SU-DHL-6 (cell line): ENCODE results near the gene SLC41A1.

Experiments used
- H2AFZ ChIP-seq: fragments of 200-600 bp; sonication (generic); 2 replicates; pipeline ENCODE4 v1.6.1; 2014; ENCODE audit warnings: low read depth, mild to moderate bottlenecking, moderate library complexity, mixed read lengths, antibody characterized with exemption, low read length; ENCODE audit not compliant: severe bottlenecking
- H3F3A ChIP-seq: fragments of 200-600 bp; shearing (Covaris generic); 2 replicates; pipeline ENCODE4 v1.6.0; 2016; ENCODE audit warnings: antibody characterized with exemption, mild to moderate bottlenecking; ENCODE audit not compliant: insufficient read depth
- H3K27ac ChIP-seq: fragments of 200-600 bp; sonication (generic); 2 replicates; pipeline ENCODE4 v1.5.1; 2016; ENCODE audit warnings: low read depth, mild to moderate bottlenecking, low read length, moderate library complexity, mixed read lengths
- H3K27me3 ChIP-seq: fragments of 200-600 bp; sonication (generic), shearing (Covaris generic); 2 replicates; pipeline ENCODE4 v1.6.0; 2014; ENCODE audit warnings: mild to moderate bottlenecking, low read length
- H3K36me3 ChIP-seq: fragments of 200-600 bp; sonication (generic); 2 replicates; pipeline ENCODE4 v1.6.1; 2014; ENCODE audit warnings: mild to moderate bottlenecking, low read length, mixed read lengths
- H3K4me2 ChIP-seq: fragments of 300-600, 200-600 bp; shearing (Covaris generic), sonication (generic); 2 replicates; pipeline ENCODE4 v1.6.0; 2014; ENCODE audit warnings: low read length, low read depth, mild to moderate bottlenecking; ENCODE audit not compliant: poor library complexity, severe bottlenecking
- H3K4me3 ChIP-seq: fragments of 200-600 bp; sonication (generic); 2 replicates; pipeline ENCODE4 v1.5.1; 2014; ENCODE audit warnings: antibody characterized with exemption, low read length, mild to moderate bottlenecking, mixed read lengths; ENCODE audit not compliant: insufficient read depth, poor library complexity, severe bottlenecking
- H3K79me2 ChIP-seq: fragments of 200-600 bp; sonication (generic); 2 replicates; pipeline ENCODE4 v1.6.1; 2014; ENCODE audit warnings: mild to moderate bottlenecking, low read length, moderate library complexity; ENCODE audit not compliant: insufficient read depth
- H3K9ac ChIP-seq: fragments of 200-600 bp; sonication (generic); 2 replicates; pipeline ENCODE4 v1.7.0; 2014; ENCODE audit warnings: mild to moderate bottlenecking, low read length
- H3K9me2 ChIP-seq: fragments of 200-600 bp; sonication (generic); replicated peaks from 2 replicates; pipeline ENCODE4 v1.6.1; 2014; ENCODE audit warnings: low read length; ENCODE audit not compliant: insufficient read depth
- H3K9me3 ChIP-seq: fragments of 200-600 bp; sonication (generic); 2 replicates; pipeline ENCODE4 v1.6.1; 2014; ENCODE audit warnings: low read length, mixed read lengths; ENCODE audit not compliant: insufficient read depth
- H4K20me1 ChIP-seq: fragments of 200-600 bp; sonication (generic); 2 replicates; pipeline ENCODE4 v1.6.1; 2014; ENCODE audit warnings: low read depth, mild to moderate bottlenecking, antibody characterized with exemption, low read length, moderate library complexity, mixed read lengths
- EZH2phosphoT487 ChIP-seq: fragments of 200-600 bp; sonication (generic), shearing (Covaris generic); conservative IDR thresholded peaks from 2 replicates; pipeline ENCODE4 v1.6.1; 2018; ENCODE audit warnings: mild to moderate bottlenecking, antibody characterized with exemption, low read length, moderate library complexity, mixed read lengths
- TF ChIP-seq, protein P1 (sequence below): fragments of 200-600 bp; sonication (generic); IDR thresholded peaks from one replicate; pipeline ENCODE4 v1.5.1; 2017; ENCODE audit warnings: antibody characterized with exemption, mild to moderate bottlenecking, low read length, moderate library complexity; ENCODE audit not compliant: insufficient read depth, poor library complexity, severe bottlenecking

Gene SLC41A1

DNA sequence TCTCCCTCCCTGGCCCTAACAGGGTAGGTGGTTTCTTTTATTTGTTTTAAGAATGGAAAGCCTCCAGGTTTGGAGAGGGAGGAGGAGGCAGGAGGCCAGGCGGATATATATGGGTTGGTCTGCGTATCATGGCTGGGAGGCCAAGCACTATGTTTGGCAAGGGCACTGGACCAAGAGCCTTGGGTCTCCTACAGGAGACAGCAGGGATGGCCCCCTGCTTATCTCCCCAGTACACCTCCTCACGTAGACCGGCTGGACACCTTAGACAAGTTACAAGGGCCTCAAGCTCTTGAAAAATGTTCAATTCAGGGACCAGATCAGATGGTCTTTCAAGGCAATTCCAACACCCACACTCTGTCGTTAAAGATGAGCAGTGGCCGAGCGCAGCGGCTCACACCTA, 10.9 kb downstream of the SLC41A1 start:
- H3K9me2 ChIP-seq: no peaks in the 10 kb centered on the region
- no peak overlapping the region for H3K9ac ChIP-seq

DNA sequence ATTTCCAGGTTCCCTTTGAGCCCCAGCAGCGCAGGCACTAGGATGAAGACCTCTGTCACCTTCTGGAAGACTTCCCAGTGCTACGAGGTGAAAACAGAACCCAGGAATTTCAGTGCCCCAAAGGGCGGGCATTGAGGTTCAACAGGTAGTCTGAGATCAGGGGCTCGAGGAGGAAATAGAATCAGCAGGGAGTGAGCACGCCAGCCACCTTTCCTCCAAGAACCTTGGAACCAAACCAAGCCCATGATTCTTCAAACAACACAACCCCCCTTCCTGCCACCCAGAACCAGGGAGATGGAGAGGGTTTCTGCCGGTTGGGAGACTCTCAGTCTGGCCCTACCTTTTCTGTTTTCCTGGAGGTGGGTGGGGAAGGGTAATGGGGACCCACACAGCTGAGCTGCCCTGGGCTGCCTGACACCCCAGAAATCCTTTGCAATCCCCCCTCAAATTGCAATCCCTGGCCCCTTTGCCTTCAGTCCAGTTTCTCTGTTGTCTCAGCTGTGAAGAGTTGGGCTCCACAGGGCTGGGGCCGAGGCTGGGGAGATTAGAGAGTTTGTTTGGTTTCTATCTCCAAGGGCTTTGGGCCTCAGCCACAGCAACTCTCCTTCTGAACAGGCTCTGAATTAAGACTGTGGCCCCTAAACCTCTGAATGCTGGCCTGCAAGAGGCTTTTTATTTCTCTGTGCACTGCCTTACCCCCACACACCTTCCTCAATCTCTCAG, 11.9 kb downstream of the SLC41A1 start:
- Histone ChIP-seq H3K4me3 (no peak overlapping the region), H2AFZ (no peak overlapping the region), H3K9ac (no peak overlapping the region), H4K20me1 (no peaks in the 10 kb centered on the region), H3K4me2 (no peak overlapping the region), H3K9me2 (no peaks in the 10 kb centered on the region), H3K27me3 (no peaks in the 10 kb centered on the region), H3K36me3 (no peaks in the 10 kb centered on the region), H3F3A (no peaks in the 10 kb centered on the region), H3K9me3 (no peaks in the 10 kb centered on the region), H3K79me2 (peaks cover 28% of the 10 kb centered on the region), H3K27ac (no peak overlapping the region)
- TF ChIP-seq, protein P1, sequence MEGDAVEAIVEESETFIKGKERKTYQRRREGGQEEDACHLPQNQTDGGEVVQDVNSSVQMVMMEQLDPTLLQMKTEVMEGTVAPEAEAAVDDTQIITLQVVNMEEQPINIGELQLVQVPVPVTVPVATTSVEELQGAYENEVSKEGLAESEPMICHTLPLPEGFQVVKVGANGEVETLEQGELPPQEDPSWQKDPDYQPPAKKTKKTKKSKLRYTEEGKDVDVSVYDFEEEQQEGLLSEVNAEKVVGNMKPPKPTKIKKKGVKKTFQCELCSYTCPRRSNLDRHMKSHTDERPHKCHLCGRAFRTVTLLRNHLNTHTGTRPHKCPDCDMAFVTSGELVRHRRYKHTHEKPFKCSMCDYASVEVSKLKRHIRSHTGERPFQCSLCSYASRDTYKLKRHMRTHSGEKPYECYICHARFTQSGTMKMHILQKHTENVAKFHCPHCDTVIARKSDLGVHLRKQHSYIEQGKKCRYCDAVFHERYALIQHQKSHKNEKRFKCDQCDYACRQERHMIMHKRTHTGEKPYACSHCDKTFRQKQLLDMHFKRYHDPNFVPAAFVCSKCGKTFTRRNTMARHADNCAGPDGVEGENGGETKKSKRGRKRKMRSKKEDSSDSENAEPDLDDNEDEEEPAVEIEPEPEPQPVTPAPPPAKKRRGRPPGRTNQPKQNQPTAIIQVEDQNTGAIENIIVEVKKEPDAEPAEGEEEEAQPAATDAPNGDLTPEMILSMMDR: no peak
- TF ChIP-seq EZH2phosphoT487: no peak

More for the DNA sequence above, 10.9 kb downstream of the SLC41A1 start:
- Histone ChIP-seq H3K4me2 (no peak overlapping the region), H3K9me3 (no peaks in the 10 kb centered on the region), H2AFZ (no peak overlapping the region), H3K36me3 (no peaks in the 10 kb centered on the region), H4K20me1 (no peaks in the 10 kb centered on the region), H3K27ac (no peak overlapping the region), H3K79me2 (peaks cover 33% of the 10 kb centered on the region), H3F3A (no peaks in the 10 kb centered on the region), H3K4me3 (no peak overlapping the region), H3K27me3 (no peaks in the 10 kb centered on the region)
- TF ChIP-seq, protein P1: no peak
- TF ChIP-seq EZH2phosphoT487: no peak

DNA sequence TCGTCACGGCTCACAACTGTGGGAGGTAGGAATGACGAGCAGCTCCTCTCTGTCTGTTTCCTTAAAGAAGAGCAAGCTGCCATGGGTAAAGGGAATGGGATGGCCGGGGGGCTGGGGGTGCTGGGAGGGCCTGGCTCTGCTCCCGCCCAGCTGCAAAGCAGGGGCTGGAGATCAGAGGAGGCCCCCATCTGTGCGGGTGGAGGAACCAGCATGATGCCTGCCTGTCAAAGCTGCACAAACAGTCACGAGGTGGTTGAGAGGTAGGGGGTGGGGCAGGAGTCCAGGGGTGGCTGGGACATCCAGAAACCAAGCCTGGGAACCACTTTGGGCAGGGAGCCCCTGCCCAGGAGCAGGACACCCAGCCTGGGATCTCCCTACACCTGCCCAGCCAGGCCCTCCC, 12.6 kb downstream of the SLC41A1 start:
- TF ChIP-seq, protein P1: no peak
- no peak for TF ChIP-seq EZH2phosphoT487
- Histone ChIP-seq H3K79me2 (peaks cover 23% of the 10 kb centered on the region), H3F3A (no peaks in the 10 kb centered on the region), H3K9me2 (no peaks in the 10 kb centered on the region), H3K4me3 (no peak overlapping the region), H3K9me3 (no peaks in the 10 kb centered on the region), H3K36me3 (no peaks in the 10 kb centered on the region), H2AFZ (no peak overlapping the region), H3K27me3 (no peaks in the 10 kb centered on the region), H3K27ac (no peak overlapping the region), H4K20me1 (no peaks in the 10 kb centered on the region), H3K4me2 (no peak overlapping the region), H3K9ac (no peak overlapping the region)
